GM12875 (cell line): Measurements from ENCODE around the gene FARSA.

Experiments used
- H3K4me3 ChIP-seq: one replicate; pipeline ENCODE4 v1.5.1; 2011; ENCODE audit warnings: low read depth, low read length, control low read depth
- CTCF ChIP-seq: IDR thresholded peaks from 2 replicates; pipeline ENCODE4 v1.5.1; 2011; ENCODE audit warnings: low read depth, mild to moderate bottlenecking, control low read depth, inconsistent platforms, low read length, moderate library complexity, borderline replicate concordance; ENCODE audit not compliant: insufficient read depth

FARSA gene

GRCh38 chr19:12875086-12875485, 58.4 kb downstream of the FARSA start:
- no peak for TF ChIP-seq CTCF
- no peak overlapping the region for H3K4me3 ChIP-seq

- H3K4me3 ChIP-seq = no peak overlapping the region
- no peak for TF ChIP-seq CTCF
Measured at GRCh38 chr19:12873891-12874745, 59.4 kb downstream of the FARSA start.

GRCh38 chr19:12872941-12873890, 60.3 kb downstream of the FARSA start:
- no peak for TF ChIP-seq CTCF
- H3K4me3 ChIP-seq = no peak overlapping the region
